ENCODE measurements around the gene NCCRP1. TPM values are rescaled to one million over a fixed set of nuclear protein-coding genes. Genes with fewer than 3 reads are reported as not detected.

NCCRP1 gene
- total RNA-seq, 1 donor from 2014 or later = 11.7 TPM

DNA sequence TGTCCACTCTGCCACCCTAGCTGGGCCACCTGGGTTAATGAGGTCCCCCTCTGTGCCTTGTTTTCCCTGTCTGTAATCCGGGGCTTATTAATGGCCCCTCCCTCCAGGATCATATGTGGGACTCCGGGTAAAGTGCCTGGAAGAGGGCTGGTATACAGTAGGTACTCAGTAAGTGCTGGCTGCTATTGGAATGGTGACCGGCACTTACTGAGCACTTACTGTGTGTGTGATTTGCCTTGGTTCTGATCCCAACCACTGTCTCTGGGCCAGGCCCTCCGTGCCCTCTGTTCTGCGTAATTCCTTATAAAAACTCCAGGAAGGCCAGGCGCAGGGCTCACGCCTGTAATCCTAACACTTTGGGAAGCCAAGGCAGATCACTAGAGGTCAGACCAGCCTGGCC, 30.9 kb upstream of the NCCRP1 start:
- no peak for DNase-seq

- no peak for DNase-seq
Observed at GRCh38 chr19:39166571-39167391, 30.0 kb upstream of the NCCRP1 start.

DNA sequence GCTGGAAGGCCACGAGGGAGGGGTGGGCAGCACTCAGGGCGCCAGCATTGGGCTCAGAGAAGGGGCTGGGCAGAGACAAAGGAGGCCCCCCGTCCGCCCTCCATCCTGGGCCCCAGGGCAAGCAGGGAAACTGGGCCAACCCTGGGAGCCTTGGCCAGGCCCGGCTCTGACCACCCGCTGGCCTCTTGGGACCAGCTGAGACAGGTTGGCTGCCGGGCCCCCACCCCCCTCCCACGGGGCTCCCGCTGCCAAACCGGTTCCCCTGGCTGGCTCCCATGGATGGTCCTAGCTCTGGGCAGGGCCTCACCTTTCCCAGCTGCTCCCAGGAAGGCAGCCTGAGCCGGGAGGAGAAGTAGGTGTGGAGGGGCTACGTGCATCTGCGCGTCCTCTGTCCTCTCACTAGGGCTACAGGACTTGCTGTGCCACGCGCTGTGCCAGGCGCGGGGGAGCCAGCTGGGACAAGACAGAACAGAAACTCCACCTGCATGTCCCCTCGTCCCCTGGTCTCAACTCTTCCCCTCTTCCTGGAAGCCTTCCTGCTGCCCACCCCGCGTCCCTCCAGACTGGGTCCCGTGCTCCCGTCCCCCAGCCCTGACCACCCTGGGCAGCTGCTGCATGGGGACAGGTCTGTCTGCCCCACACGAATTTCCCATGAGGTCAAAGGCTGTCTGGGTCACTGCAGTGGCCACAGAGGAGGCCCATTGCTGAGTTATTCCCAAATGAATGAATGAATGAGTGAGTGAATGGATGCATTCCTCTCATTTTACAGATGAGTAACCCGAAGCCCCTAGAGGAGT, 29.1 kb upstream of the NCCRP1 start:
- DNase-seq = no peak

DNA sequence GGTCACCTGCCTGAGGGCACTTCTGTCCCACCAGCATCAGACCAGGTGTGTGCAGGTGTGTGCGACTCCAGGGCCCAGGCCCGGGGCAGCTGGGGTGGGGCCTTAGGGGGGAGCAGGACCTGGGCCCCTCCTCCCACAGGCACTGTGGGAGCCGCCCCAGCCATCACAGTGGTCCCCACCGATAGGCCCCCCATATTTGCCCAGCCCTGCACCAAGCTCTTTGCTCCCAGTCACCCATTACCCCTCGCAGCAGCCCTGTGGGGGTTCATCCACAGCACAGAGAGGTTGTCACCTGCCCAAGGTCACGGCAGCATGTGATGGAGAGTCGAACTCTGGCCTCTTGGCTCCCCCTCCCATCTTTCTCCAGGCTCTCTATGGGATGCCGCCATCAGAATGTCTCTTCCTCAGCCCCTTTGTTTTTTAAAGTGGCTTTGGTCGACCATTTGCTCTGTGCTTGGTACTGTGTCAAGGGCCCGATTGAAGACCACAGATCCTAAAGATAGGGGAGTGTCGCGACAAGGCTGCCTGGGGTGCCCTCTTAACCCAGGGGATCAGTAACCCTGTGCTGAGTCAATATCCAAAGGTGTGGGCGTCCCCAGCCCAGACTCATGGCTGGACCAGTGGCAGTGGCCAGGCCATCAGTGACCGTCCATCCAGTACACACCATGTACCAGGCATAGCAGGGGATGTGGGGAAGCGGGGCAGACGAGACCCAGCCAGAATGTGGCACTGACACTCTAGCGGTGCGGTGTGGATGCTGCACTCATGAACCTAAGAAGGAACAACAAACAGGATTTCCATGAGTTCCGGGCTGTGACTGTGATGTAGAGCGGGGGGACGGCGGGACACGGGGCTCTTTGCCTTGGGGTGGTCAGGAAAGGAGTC, 28.3 kb upstream of the NCCRP1 start:
- DNase-seq = no peak

DNA sequence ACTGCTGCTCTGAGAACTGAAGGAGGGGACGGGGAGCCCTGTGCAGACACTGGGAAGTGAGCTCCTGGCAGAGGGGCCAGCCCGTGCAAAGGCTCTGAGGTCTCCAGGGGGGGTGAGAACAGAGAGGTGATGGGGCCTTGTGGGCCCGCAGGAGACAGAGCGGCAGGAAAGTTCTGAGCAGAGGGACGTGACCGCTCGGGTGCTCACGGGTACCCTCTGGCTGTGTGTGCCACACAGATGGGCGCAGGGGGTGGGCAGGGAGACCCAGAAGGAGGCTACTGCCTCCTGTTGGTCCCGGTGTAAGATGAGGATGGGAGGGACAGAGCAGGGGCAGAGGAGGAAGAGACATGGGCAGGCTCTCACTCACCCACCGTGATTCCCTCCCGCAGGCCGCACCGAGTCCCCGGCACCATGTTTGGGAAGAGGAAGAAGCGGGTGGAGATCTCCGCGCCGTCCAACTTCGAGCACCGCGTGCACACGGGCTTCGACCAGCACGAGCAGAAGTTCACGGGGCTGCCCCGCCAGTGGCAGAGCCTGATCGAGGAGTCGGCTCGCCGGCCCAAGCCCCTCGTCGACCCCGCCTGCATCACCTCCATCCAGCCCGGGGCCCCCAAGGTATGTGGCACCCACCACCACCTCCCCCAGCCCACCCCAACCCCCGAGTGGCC, 27.5 kb upstream of the NCCRP1 start:
- DNase-seq = no peak

DNA sequence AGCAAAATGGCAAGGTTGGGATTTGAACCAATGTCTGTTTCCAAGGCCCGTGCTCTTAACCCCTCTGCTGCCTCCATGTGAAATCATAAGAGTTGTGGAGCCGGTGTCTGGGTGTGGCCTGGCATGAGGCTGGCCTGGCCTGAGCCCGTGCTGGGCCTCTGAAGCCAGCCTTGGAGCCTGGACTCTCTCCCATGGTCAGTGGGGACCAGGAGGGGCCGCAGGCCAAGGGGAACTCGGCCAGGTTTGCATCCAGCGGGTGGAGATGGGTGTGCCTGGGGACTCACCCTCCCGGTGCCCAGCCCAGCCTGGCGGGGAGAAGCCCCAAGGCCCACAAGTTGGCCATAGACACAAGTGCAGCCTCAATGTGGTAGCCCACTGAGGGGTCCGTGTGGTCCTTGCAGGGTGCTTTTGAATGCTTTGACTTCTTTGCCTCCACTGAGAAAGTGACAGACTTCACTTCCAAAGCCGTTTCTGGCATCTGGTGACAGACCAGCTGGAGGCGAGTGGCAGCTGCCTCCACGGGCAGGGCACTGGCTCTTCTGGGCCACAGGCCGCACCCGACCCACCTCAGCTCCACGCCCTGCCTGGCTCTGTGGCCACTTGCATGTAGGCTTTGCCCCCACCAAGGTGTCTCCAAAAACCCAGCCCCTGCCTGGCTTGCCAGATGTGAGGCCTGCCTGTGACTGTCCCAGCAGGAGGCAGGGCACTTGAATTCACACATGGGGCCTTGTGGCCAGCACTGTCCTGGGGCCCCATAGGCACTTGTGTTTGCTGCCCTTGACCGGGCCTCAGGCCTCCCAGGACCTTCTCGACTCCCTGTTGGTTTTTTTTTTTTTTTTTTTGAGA, 26.2 kb upstream of the NCCRP1 start:
- no peak for DNase-seq

DNA sequence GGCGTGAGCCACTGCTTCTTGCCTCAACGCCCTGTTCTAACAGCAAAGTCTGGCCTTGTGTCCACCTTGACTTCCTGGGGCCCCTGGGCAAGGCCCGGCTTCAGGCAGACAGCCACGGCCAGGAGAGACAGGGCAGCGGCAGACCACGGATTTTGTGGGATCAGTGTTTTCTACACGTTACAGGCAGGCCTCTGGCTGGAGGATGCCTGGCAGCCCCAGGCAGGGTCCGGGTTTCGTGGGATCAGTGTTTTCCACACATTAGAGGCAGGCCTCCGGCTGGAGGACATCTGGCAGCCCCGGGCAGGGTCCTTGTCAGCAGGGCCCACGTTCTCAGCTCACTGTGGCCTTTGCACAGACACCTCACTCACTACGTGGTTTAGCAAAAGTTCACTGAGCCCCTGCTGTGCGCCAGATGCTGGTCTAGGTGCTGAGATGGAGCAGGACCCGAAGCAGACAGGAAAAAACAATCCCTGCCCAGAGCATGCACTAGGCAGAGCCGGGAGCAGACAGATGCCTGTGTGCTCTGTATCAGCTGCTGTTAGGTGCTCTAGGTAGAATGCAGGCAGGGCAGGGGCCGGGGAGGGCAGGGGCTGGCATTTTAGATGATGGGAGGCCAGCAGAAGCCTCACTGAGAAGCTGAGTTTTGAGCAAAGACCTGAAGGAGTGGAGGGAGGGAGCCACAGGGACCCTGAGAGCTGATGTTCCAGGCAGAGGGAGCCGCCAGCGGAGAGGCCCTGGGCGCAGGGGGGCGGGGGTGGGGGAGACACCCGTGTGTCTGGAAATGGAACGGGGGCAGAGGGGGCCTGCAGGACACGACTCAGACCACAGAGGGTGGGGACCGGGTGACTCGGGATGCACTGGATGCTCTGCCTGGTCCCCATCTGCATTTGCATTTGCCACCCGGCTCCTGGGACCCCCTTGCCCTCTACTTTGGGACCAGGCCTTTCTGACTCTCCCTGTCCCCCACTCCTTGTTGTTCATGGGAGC, 25.0 kb upstream of the NCCRP1 start:
- DNase-seq = no peak

- no peak for DNase-seq
Observed at GRCh38 chr19:39172700-39173501, 23.9 kb upstream of the NCCRP1 start.

DNA sequence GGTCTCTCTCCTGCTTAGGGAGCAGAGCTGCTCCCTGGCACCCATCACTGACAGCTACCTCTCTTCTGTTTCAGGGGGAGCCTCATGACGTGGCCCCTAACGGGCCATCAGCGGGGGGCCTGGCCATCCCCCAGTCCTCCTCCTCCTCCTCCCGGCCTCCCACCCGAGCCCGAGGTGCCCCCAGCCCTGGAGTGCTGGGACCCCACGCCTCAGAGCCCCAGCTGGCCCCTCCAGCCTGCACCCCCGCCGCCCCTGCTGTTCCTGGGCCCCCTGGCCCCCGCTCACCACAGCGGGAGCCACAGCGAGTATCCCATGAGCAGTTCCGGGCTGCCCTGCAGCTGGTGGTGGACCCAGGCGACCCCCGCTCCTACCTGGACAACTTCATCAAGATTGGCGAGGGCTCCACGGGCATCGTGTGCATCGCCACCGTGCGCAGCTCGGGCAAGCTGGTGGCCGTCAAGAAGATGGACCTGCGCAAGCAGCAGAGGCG, 23.2 kb upstream of the NCCRP1 start:
- DNase-seq = no peak

GRCh38 chr19:39174142-39174541, 22.6 kb upstream of the NCCRP1 start:
- no peak for DNase-seq

DNA sequence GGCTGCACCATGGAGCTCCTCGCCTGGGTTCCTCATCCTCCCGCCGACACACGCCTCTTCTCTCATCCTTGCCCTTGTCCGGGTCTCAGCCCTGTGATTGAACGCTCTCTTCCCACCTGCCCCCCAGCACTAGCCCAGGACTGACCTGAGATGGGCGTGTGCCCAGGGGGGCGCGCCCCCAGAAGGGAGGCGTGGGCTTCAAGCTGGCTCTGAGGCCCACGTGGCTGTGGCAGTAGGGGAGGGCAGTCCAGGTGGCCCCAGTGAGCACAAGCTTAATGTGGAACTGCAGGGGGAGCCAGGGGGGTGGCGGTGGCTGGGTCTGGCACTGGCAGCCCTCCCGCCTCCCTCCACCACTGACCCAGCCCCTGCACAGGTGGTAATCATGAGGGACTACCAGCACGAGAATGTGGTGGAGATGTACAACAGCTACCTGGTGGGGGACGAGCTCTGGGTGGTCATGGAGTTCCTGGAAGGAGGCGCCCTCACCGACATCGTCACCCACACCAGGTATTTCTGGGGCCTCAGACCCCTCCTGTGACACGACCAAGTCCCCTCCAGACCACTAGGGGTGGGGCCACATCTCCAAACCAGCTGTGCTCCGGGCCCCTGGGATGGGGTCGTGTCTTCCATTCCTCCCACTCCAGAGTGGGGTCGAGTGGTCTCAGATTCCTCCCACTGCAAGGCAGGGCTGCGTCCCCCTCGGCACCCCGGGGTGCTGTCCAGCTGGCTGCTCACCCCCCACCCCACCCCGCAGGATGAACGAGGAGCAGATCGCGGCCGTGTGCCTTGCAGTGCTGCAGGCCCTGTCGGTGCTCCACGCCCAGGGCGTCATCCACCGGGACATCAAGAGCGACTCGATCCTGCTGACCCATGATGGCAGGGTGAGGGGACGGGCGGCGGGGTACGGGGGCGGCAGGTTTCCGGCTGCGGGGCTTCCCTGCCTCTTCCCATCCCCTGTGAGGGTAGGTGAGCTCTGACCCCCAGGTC, 21.9 kb upstream of the NCCRP1 start:
- DNase-seq = no peak

DNA sequence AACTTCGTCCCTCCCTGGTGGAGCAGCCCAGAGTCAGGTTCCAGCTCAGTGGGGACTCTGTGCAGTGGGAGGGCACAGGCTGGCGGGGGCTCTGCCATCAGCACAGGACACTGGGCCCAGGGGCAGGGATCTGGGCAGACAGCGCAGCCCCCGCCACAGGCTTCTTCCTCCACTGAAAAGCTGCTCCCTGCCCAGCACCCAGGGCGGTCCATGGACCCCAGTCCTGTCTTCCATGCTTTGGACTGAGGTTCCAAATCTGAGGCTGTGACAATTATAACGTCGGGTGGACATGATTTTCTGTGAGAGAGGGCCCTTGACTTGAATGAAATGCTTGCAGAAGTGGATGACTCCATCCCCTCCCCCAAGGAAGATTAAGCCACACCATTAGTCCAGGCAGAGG, 21.2 kb upstream of the NCCRP1 start:
- DNase-seq = no peak

DNA sequence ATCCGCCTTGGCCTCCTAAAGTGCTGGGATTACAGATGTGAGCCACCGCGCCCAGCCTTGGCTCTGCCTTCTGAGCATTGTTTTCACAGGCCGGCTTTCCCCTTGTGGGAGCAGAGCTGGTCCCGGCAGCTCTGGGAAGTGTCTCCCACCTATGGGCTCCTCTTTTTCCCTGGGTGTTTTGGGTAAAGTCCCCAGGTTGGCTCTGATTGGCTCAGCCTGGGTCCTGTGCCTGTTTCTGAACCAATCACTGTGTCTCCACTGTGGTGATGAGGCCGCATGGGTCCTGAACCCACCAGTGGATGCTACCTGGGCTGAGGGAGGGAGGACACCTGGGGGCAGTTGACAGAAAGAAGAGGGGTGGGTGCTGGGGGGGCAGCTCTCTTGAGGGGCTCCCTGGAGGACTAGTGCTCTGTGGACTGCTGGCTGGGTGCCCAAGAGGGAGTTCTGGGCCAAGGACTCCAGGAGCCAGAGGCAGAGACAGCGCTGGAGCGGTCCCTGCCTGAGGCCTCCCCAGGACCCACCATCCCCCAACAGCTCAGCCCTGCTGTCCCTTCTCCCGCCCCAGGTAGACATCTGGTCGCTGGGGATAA, 19.6 kb upstream of the NCCRP1 start:
- no peak for DNase-seq

DNA sequence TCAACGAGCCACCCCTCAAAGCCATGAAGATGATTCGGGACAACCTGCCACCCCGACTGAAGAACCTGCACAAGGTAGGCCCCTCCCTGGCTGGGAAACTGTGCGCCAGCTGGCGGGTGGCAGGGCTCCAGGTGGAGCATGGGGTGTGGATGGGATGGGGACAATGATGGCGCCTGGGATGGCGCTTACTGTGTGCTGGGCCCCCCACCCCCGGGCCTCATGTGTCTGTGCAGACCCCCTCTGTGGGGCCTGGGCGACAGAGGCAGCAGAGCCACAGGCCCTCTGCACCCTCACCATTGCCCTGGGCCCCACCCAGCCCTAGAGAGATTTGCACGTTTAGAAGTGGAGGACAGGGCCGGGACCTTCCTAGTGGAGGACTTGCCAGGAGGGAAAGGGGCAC, 19.0 kb upstream of the NCCRP1 start:
- no peak for DNase-seq

GRCh38 chr19:39178296-39179006, 18.3 kb upstream of the NCCRP1 start:
- DNase-seq = no peak

DNA sequence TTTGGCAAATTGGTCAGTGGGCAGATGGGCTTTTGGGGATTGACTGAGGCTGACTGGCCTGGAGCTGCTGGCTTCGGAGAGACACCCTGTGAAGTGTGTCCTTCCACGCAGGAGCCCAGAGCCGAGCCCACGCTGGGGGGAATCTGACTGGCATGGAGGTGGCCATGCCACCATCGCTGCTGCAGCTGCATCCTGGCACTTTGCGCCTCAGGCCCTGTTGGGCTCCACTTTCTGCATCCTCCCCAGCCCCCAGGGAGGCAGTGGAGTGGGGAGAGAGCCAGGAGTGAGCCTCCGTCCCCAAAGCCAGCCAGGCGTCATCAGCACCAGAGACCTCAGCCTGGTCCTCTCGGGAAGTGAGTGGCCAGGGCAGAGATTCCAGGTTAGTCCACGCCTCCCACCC, 17.0 kb upstream of the NCCRP1 start:
- no peak for DNase-seq
